Activated T-cell treated with anti-CD3 and anti-CD28 coated beads for 24 hours (primary cell): ENCODE measurements around the gene BLTP3B.
"Not testable (repeated sequence)": the region's sequence is repeated elsewhere in the genome, so short reads cannot be mapped to it uniquely, and the experiment has no call there.

ENCODE experiments used
- DNase-seq: peaks from one replicate; pipeline ENCODE4 v3.0.0-alpha.2; 2020; ENCODE audit warnings: low read depth

BLTP3B gene, protein sequence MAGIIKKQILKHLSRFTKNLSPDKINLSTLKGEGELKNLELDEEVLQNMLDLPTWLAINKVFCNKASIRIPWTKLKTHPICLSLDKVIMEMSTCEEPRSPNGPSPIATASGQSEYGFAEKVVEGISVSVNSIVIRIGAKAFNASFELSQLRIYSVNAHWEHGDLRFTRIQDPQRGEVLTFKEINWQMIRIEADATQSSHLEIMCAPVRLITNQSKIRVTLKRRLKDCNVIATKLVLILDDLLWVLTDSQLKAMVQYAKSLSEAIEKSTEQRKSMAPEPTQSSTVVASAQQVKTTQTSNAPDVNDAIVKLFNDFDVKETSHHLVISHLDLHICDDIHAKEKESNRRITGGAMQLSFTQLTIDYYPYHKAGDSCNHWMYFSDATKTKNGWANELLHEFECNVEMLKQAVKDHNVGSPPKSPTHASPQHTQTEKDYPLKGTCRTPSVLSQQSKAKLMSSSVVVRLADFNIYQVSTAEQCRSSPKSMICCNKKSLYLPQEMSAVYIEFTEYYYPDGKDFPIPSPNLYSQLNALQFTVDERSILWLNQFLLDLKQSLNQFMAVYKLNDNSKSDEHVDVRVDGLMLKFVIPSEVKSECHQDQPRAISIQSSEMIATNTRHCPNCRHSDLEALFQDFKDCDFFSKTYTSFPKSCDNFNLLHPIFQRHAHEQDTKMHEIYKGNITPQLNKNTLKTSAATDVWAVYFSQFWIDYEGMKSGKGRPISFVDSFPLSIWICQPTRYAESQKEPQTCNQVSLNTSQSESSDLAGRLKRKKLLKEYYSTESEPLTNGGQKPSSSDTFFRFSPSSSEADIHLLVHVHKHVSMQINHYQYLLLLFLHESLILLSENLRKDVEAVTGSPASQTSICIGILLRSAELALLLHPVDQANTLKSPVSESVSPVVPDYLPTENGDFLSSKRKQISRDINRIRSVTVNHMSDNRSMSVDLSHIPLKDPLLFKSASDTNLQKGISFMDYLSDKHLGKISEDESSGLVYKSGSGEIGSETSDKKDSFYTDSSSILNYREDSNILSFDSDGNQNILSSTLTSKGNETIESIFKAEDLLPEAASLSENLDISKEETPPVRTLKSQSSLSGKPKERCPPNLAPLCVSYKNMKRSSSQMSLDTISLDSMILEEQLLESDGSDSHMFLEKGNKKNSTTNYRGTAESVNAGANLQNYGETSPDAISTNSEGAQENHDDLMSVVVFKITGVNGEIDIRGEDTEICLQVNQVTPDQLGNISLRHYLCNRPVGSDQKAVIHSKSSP (N-terminal part only)

DNA sequence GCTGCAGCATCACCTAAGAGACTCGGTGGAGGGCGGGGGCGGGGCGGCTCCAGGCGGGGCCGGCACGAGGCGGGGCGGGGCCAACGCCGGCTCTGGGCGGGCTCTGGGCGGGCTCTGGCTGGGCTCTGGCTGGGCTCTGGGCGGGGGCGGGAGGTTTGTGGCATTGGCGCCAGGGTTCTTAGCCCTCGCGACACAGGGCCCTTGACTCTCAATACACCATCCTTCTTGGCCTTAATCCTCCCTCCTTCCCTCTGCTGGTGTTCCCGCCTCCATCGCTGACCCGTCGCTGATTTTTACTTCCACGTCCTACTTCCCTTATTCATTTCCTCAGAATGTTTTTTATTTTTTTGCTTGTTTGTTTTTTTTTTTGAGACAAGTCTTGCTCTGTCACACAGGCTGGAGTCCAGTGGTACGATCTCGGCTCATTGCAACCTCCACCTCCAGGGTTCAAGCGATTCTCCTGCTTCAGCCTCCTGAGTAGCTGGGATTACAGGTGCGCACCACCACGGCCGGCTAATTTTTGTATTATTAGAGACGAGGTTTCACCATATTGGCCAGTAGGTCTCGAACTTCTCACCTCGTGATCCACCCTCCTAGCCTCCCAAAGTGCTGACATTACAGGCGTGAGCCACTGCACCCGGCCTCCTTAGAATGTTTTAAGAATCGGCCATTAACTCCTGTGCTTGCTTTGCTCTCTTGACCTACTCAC lies at the start of gene BLTP3B:
TSS of gene BLTP3B (minus strand) at position 24 of the 709 bp plus-strand sequence. CDS start 239 bp downstream, outside the sequence.
- DNase-seq: peak; percentile 91

DNA sequence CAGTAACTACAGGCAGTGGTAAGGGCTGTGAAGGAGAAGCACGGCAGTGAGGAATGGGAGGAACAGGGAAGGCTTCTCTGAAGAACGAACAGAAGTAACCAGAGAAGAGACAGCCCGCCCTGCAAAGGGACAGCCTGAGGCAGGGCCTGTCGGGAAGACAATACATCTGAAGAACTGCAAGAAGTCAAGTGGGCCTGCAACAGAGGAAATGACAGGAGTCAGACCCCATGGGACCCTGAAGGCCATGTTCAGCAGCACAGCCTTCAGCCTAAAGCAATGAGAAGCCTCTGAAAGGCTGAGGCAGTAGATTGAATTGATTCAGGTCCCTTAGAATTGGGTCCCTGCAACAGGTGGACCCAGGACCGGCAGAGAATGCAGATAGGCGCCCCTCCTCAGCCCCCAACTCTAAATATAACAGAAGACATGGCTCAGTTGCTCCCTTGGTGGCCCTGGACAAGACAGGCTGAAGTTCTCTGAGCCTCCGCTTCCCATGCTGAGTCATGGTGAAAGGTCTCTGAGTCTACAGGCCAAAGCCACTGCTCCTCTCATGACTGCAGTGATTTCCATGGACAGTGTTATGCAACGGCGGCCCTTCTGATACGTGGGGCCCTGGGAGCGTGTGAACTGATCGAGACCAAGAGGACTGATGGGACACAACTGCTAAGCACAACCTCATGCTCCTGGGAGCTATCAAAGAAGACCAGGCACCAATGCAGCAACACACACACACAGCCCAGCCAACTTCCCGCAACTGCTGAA lies 47.1 kb upstream of the BLTP3B start:
- DNase-seq: no peak

DNA sequence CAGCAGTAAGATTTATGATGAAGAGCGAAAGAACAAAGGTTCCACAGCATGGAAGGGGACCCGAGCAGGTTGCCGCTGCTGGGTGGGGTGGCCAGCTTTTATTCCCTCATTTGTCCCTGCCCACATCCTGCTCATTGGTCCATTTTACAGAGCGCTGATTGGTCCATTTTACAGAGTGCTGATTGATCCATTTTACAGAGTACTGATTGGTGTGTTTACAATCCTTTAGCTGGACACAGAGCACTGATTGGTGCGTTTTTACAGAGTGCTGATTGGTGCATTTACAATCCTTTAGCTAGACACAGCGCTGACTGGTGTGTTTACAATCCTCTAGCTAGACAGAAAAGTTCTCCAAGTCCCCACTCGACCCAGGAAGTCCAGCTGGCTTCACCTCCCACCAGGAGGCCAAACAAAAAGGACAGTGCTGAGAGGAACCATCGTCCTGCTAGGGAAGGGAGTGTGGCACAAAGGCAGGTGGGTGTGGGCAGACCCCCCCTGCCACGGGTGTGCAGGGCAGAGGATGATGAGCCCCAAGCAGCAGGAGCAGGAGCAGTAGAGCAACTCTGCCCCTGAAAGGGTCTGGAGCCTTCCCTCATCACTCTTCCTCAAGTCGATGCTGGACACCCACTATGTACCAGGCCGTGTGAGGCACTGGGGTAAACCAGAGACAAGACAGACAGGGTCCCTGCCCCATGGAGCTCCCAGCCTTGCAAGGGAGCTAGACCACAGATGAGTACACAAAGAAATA lies 46.4 kb upstream of the BLTP3B start:
- DNase-seq: not testable (repeated sequence)

DNA sequence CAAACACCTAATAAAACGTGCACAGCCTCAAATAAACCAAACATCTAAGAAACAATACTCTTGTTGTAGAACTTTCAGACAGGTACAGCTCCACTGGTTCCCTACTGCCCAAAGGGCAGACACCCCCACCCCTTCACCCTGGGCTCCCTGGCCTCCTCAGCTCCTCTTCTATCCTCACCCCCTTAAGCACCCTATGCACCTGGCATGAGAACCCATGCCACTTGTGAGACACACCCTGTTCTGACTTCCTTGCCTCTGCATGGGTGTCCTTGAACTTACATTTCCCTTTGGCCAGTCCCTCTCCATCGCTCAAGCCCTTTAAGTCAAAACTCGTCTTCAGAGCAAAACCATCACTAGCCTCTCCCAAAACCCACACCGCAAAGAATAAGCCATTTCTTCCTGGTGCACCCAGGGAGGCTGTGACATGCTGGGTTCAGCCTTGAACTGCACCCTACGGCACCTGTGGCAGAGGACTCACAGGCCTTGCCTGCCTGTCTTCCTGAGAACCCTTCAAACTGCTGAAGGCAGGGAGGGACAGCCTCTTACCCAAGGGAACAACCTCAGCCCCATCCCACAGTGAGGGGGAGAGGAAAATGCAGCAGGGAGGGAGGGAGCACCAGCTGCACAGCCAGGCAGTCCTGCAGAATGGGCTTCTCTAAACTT lies 45.3 kb upstream of the BLTP3B start:
- no peak for DNase-seq

DNA sequence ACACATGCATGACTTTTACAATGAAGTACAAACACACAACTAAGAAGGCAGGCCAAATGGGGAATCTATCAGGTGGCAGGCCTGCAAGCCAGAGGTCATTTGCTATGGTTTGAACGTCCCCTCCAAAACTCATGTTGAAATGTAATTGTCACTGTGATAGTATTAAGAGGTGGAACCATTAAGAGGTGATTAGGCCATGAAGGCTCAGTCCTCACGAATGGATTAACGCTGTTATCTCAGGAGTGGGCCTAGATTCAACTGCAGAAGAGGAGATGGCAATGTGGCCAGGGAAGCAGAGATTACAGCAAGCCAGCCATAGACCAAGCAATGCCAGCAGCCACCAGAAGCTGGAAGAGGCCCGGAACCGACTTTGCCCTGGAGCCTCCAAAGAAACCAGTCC lies 44.4 kb upstream of the BLTP3B start:
- no peak for DNase-seq

DNA sequence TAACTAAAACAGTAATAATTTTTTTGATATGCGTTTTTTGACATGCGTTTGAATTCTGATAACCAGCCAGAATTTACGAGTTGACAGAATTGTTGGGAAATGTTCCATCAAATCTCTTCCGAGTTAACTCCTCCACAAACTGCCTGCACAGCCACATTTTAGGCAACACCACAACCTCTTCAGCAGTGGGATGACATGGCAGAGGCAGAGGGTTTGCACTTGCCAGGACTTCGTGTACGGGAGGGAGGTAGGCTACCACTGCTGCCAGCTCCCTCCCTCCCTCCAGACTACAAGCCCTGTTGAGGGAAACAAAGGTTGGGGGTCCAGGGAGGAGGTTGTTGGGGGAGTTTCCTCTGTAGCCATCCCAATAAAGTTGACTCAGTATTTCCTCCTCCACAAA lies 43.4 kb upstream of the BLTP3B start:
- no peak for DNase-seq

DNA sequence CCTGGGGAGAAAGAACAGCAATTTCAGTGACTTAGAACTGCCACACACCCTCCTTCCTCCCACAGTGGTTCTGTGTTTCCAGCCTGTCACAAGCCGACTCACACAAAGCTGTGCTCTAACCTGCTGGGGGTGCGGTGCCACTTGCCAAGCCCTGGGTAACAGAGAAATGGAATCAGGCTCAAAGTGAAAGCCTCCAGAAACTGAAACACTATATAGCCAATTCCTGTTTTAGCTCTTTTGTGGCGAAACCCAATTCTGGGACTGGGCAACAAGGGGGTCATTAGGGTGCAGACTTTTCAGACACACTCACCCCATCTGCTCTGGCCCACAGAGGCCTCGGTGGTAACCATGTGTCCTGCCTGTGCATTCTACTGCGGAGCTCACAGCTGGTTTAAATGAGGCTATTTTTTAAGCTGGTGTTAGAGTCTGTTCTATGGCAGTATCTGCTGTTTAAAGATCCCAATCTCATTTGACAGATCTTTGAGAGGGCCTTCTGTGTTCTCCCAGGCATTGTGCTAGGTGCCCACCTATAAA lies 42.8 kb upstream of the BLTP3B start:
- DNase-seq: no peak

DNA sequence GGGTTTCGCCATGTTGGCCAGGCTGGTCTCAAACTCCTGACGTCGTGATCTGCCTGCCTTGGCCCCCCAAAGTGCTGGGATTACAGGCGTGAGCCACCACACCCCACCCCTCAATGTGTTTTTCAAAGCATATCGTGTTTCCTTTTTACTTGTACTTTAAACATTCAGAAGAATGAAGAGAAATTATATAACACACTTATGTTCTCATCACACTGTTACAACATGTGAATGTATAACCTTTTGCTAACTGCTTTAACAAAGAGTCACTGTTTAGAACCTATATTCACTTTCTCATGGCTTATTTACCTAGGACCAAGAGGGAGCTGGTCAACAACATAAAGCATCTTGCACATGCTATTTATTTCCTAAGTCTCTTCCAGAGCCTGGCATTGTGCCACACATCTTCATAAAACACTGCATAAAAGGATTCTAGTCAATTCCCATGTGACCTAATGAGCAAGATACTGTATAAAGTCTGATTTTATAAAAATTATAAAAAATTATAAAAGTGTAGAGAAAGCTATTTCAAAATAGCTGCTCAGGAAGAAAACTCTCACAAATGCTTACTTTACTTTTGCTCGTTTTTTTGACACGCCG lies 42.0 kb upstream of the BLTP3B start:
- no peak for DNase-seq

DNA sequence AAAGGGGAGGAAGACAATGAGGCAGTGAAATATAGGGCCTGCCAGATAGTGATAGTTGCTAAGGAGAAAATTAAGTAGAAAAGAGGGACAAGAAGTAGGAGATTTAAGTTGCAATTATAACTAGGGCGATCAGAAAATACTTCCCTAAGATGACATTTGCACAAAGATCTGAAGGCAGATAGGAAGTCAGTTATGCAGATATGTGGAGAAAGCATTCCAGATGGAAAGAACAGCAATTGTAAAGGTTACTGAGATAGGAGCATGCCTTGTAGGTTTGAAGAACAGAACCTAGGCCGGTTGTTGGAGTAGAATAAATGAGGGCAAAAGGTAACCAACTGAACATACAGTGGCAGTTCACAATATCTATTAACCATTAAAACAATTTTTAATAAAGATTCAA lies 36.6 kb upstream of the BLTP3B start:
- DNase-seq: no peak

DNA sequence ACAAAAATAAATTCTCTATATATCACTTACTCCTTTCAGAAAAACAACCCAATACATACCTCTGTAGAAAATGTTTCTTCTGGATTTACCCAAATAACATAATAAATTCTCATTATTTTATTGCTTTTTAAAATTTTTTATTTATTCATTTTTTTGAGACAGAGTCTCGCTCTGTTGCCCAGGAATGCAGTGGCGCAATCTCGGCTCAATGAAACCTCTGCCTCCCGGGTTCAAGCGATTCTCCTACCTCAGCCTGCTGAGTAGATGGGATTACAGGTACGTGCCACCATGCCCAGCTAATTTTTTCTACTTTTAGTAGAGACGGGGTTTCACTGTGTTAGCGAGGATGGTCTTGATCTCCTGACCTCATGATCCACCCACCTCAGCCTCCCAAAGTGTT lies 33.8 kb upstream of the BLTP3B start:
- not testable (repeated sequence) for DNase-seq

DNA sequence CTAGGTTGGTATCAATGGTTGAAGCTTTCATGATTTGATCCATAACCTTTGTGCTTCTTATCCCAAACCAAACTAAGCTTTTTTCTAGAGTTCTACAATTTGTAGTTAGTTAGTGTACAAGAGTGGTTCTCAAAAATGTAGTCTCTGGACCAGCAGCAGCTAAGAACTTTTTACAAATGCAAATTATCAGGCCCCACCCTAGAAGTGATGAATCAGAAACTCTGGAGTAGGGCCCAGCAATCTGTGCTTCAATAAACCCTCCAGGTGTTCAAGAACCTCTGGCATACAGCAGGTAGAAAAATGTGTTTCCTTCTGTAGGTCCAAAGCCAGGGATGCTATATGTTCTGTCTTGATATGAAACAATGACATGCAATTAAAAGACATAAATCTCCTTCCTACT lies 31.8 kb upstream of the BLTP3B start:
- DNase-seq: no peak

DNA sequence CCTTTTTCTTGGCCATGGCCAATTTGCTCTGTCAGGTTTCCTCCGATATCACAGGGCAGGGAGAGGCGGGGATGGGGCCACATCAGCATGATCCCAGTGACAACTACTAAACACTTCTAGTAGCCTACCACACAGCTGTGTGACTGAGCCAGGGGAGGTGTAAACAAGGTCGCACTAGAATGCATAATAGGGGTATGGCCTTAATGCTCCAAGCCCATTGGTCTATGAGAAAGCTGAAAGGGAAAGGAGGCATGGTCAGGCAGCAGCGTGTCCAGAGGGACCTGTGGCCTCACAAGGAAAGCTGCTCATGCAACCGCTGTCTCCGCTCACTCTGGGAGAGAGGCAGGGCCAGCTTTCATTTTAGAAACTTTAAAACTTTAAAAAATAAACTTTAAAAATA lies 30.4 kb upstream of the BLTP3B start:
- DNase-seq: no peak

DNA sequence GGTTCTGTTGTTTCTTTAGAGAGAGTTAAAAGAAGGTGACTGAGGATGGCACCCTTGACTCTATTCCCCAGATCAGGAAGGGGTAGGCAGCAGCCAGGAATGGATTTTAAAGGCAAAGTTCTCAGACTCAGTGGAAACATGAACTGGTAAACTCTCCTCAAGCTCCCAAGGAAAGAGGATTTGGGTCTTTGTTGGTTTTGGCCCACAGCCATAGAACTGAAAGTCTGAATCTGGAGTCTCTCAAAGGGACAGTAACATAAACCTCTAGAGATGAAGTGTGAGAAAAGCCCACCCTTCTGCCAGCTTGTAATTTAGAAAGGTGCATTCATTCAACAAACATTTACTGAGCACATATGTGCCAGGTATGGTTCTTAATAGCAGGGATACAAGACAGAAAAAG lies 28.6 kb upstream of the BLTP3B start:
- no peak for DNase-seq

DNA sequence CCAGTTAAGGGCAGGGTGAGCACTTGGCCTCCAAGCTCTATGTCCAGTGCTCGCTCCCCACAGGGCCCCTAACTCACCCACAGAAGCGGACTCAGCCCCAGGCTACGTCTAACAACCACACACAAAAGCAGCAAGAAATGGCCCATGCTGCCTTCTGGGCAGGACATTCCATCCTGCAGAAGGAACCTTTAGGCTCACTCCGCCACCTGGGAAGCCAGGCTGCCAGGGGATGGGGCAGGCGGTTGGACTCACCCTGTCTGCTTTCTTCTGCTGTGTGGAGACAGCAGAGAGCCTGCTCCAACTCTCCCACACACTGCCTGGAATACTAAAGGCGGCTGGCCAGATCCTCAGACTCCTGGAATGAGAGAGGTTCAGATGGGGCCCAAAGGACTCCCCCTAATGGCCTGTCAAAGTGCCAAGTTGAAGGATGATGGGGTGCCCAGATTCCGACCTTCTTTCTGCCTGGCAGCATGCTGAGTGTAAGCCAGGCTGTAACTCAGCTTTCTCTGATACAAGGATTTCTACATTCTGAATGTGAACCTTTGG lies 27.7 kb upstream of the BLTP3B start:
- DNase-seq: no peak

DNA sequence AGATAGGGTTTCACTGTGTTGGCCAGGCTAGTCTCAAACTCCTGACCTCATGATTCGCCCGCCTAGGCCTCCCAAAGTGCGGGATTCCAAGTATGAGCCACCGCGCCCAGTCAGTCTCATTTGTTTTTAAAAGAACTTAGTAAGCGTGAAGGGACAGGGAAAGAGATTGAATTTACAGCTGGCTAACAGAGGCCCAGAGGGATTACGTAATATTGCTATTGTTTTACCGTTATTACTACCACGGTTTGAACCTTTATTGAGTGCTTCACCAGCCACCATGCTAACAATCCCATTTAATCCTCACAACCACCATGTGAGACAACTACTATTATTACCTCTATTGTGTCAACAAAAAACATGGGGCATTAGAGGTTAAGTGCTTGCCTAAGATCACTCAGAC lies 26.7 kb upstream of the BLTP3B start:
- DNase-seq: no peak

DNA sequence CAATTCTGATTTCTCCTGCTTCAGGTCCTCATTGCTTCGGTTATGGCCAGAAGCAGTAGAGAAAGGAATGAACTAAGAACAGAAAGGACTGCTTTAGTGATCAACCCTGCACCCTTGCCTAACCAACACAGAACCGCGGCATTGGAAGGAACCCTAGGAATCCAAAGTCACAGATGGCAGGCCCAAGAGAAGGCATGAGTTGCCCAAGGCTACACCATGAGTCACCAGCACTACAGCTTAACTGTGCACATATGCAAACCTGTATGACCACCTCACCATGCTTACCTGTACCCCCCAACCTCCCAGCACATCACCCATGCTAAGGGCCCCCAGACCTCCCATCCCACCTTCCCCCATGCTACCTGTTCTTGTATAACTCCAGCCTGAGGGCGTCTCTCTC lies 25.9 kb upstream of the BLTP3B start:
- DNase-seq: no peak

DNA sequence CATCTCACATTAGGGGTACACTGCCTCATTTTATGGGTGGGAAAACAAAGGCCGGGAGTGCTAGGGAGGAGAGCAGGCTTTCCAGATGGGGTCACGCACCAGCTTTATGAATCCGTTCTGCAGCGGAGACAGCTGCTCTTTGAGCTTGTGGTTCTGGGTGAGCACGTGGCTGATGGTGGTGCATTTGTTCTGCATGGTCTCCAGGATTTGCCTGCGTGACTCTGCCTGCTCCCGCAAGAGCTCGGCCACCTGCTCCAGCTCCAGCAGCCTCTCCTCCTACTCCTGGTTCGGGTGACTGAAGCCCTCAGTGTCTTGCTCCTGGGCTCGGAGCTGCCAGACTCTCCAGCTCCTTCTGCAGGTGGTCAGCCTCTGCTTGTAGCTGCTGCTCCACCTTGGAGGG lies 23.6 kb upstream of the BLTP3B start:
- DNase-seq: no peak

DNA sequence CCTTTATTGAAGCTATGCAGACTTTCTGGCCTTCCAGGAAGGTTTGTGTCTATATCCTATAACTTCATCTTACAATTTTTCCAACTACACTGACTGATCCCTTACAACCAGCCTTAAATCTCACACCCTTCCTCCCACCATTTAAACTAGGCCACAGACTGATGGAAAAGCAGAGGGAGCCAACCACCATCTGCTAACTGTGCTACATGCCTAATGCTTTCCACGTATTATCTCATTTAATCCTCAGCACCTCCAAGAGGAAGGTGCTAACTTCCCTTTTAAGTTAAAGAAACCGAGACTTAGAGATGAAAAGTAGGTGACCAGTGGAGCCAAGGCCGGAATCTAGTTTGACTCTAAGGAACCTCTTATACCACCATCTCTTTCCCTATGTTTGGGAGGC lies 22.7 kb upstream of the BLTP3B start:
- no peak for DNase-seq
